Right lobe of liver (tissue), 6 donors: ENCODE results near the gene AHNAK. TPM values are rescaled to one million over a fixed set of nuclear protein-coding genes. Genes with fewer than 3 reads are reported as not detected.

Source experiments
- ATAC-seq, 4 donors: fragments of 200-7000 bp; cut with Tn5 transposase; one replicate each; pipeline ENCODE4 v1.9.1; 2020; ENCODE audit warnings: mild to moderate bottlenecking in 4 of 4, moderate library complexity in 4 of 4
- DNase-seq, 3 donors: peaks; one replicate each; pipeline ENCODE4 v3.0.0-alpha.2; 2020
- H3K27ac ChIP-seq, 3 donors: fragments of 200-600 bp; one replicate each; pipeline ENCODE4 v1.8.0; 2022
- H3K27me3 ChIP-seq, 2 donors: fragments of 200-600 bp; one replicate each; pipeline ENCODE4 v1.8.0; 2022
- H3K36me3 ChIP-seq, 4 donors: fragments of 200-600 bp; sonication (generic) in 1 of 4; one replicate each; pipeline versions ENCODE4 v1.5.1 to v1.8.0; 2017 to 2022; ENCODE audit warnings: control low read depth in 1 of 4
- H3K4me1 ChIP-seq, 4 donors: fragments of 200-600 bp; sonication (generic) in 1 of 4; one replicate each; pipeline versions ENCODE4 v1.5.1 to v1.8.0; 2017 to 2022; ENCODE audit warnings: control low read depth in 1 of 4
- H3K4me3 ChIP-seq, 3 donors: fragments of 200-600 bp; one replicate each; pipeline ENCODE4 v1.8.0; 2022
- H3K9me3 ChIP-seq, 4 donors: fragments of 200-600 bp; sonication (generic) in 1 of 4; one replicate each; pipeline versions ENCODE4 v1.5.1 to v1.8.0; 2017 to 2022; ENCODE audit warnings: control low read depth in 1 of 4
- CTCF ChIP-seq, 4 donors: fragments of 200-600 bp in 3 of 4; fragments of 450-650 bp in 1 of 4; IDR thresholded peaks; one replicate each; pipeline versions ENCODE4 v1.5.1 to v1.8.0; 2016 to 2022; ENCODE audit warnings: antibody characterized with exemption in 4 of 4, mild to moderate bottlenecking in 2 of 4
- POLR2A ChIP-seq: fragments of 450-650 bp; IDR thresholded peaks from one replicate; pipeline ENCODE4 v1.6.1; 2017; ENCODE audit warnings: antibody characterized with exemption, mild to moderate bottlenecking
- WGBS: methylation state at CpG from one replicate; pipeline ENCODE4 v1.1.6; 2018; ENCODE audit warnings: low coverage, low lambda C conversion rate; ENCODE audit not compliant: insufficient coverage; ENCODE audit errors: missing lambda C conversion rate; 5-methylcytosine and 5-hydroxymethylcytosine counted together
- intact Hi-C, 2 donors: fragments of 100-400 bp; cut with DNase I; formaldehyde crosslinking; loops; one replicate each; pipeline versions ENCODE4 v1.11.2 to v1.14.1; 2022
- total RNA-seq, 6 experiments: library from RNA; depleted of rRNA in 2 of 6; stranded (reverse); fragments of >200 nt in 2 of 6; fragmentation: NEBNext Ultra II Directional in 3 of 6; extraction: Animal tissue kit (Norgen Biotek cat#: 25700) in 3 of 6; gene quantifications; one replicate each; pipeline versions ENCODE4 v1.1.0 to v1.2.4, GENCODE V29; 2016 to 2023
- donor health status: DM: no; HTN: yes; CAD: no.
- donor health status: DM: no; HTN: no; CAD: no.
- donor health status: DM: no; HTN: no; CAD: no.
- donor health status: DM: no; HTN: yes; CAD: no.
- donor health status: DM: no; HTN: yes; CAD: no.

The AHNAK gene
- total RNA-seq, 6 experiments from 2014 or later, result 91.0 to 180 (median 113) TPM

- intact Hi-C loops, result no loop called here
- Histone ChIP-seq H3K9me3 (no peaks in the 10 kb centered on the region), H3K36me3 (peaks cover 0 to 58% (median 19%) of the 10 kb centered on the region in 4 donors), H3K27me3 (no peaks in the 10 kb centered on the region), H3K4me1 (peaks cover 0 to 10% (median 2%) of the 10 kb centered on the region in 4 donors), H3K27ac (peak overlapping the region in 1 of 3 donors; percentile 13), H3K4me3 (no peak overlapping the region)
- TF ChIP-seq POLR2A (no peak), CTCF (IDR thresholded peaks at IDR 0.05) (no peak)
- ATAC-seq (peak in 3 of 4 donors; percentile 5 to 61 (median 17)), DNase-seq (peak in 1 of 3 donors; percentile 48)
- WGBS, result 92% methylated on average over 17 of the region's 18 CpGs
Observed at GRCh38 chr11:62580959-62581715, 34.5 kb upstream of the AHNAK start.

- ATAC-seq (no peak), DNase-seq (no peak)
- TF ChIP-seq CTCF (IDR thresholded peaks at IDR 0.05) (no peak), POLR2A (no peak)
- Histone ChIP-seq H3K9me3 (no peaks in the 10 kb centered on the region), H3K4me1 (peaks cover 0 to 19% (median 2%) of the 10 kb centered on the region in 4 donors), H3K36me3 (peaks cover 0 to 54% (median 13%) of the 10 kb centered on the region in 4 donors), H3K27me3 (no peaks in the 10 kb centered on the region), H3K4me3 (no peak overlapping the region), H3K27ac (peak overlapping the region in 1 of 3 donors; percentile 13)
- intact Hi-C loops, result no loop called here
- 82% methylated on average over 2 of the region's 2 CpGs for WGBS
Observed at GRCh38 chr11:62579252-62579651, 32.6 kb upstream of the AHNAK start.

- no peaks in the 10 kb centered on the region for H3K27me3 ChIP-seq
- no peak overlapping the region for H3K27ac ChIP-seq
- TF ChIP-seq CTCF (IDR thresholded peaks at IDR 0.05), result no peak
- TF ChIP-seq POLR2A, result no peak
- peaks cover 0 to 54% (median 12%) of the 10 kb centered on the region in 4 donors for H3K36me3 ChIP-seq
- ATAC-seq (no peak), DNase-seq (no peak)
- no peak overlapping the region for H3K4me3 ChIP-seq
- intact Hi-C loops, result no loop called here
- 91% methylated on average over 5 of the region's 11 CpGs for WGBS
- no peaks in the 10 kb centered on the region for H3K9me3 ChIP-seq
- H3K4me1 ChIP-seq, result peaks cover 0 to 19% (median 2%) of the 10 kb centered on the region in 4 donors
Observed at GRCh38 chr11:62578541-62578940, 31.9 kb upstream of the AHNAK start.

GRCh38 chr11:62577046-62577714 lies 30.6 kb upstream of the AHNAK start:
- Histone ChIP-seq H3K9me3 (no peaks in the 10 kb centered on the region), H3K27ac (peak overlapping the region; percentile 96 to 100 (median 99)), H3K4me1 (peaks cover 0 to 27% (median 2%) of the 10 kb centered on the region in 4 donors), H3K4me3 (no peak overlapping the region), H3K36me3 (peaks cover 0 to 55% (median 11%) of the 10 kb centered on the region in 4 donors), H3K27me3 (no peaks in the 10 kb centered on the region)
- 51% methylated on average over 9 of the region's 12 CpGs for WGBS
- intact Hi-C loops, result no loop called here
- no peak for TF ChIP-seq POLR2A
- TF ChIP-seq CTCF (IDR thresholded peaks at IDR 0.05), result no peak
- DNase-seq (peak in 1 of 3 donors; percentile 41), ATAC-seq (peak in 2 of 4 donors; percentile 5 to 7)
